Activated CD4-positive, alpha-beta T cell treated with anti-CD3 and anti-CD28 coated beads, Interleukin-2, amount 50 U/mL, for 48 hours (primary cell): Measurements from ENCODE around the gene CTNNA1.
A peak's percentile ranks its signal among the peaks of the same experiment; 100 is the strongest.
"Not testable (repeated sequence)": the region's sequence is repeated elsewhere in the genome, so short reads cannot be mapped to it uniquely, and the experiment has no call there.

Source experiments
- DNase-seq, 2 experiments: peaks; one replicate each; pipeline ENCODE4 v3.0.0-alpha.2; 2020

CTNNA1 gene, protein sequence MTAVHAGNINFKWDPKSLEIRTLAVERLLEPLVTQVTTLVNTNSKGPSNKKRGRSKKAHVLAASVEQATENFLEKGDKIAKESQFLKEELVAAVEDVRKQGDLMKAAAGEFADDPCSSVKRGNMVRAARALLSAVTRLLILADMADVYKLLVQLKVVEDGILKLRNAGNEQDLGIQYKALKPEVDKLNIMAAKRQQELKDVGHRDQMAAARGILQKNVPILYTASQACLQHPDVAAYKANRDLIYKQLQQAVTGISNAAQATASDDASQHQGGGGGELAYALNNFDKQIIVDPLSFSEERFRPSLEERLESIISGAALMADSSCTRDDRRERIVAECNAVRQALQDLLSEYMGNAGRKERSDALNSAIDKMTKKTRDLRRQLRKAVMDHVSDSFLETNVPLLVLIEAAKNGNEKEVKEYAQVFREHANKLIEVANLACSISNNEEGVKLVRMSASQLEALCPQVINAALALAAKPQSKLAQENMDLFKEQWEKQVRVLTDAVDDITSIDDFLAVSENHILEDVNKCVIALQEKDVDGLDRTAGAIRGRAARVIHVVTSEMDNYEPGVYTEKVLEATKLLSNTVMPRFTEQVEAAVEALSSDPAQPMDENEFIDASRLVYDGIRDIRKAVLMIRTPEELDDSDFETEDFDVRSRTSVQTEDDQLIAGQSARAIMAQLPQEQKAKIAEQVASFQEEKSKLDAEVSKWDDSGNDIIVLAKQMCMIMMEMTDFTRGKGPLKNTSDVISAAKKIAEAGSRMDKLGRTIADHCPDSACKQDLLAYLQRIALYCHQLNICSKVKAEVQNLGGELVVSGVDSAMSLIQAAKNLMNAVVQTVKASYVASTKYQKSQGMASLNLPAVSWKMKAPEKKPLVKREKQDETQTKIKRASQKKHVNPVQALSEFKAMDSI

DNA sequence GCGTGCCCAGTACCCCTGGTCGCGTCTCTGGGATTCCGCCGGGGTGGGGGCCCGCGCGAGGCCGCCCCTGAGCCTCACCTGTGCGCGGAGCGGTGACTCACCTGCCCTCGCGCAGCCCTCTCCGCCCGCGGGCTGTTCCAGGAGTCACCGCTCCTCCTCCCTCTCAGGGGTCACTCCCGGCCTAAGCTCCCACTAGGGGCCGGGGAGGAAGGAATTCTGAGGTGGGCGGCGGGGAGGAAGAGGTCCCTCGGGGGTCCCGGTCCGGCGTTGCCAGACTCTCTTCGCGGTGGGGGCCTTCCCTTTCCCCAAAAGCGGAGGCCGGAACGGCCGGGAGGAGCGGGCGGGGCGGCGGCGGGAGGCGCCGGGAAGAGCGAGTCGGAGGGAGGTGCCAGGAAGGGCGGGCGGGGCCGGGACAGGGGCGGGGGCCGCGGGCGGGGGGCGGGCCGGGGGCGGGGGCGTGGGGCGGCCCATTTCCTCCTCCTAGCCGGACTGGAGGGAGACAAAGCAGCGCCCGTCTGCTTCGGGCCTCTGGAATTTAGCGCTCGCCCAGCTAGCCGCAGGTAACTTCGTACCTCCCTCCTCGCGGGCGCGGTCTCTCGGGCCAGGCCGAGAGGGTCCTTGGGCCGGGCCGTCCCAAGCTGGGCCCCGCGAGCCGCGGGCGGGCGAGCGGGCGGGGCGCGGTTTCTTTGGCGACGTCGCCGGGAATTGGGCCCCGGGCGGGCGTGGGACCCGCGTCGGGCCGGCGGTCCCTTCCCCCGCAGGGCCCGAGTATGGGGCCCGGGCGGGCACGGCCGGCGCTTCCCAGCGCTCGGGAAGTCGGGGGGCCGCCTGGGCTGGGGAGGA lies at the start of gene CTNNA1:
Gene CTNNA1, plus strand, starts transcription at position 475 of the 843 bp plus-strand sequence. CDS start 28,500 bp downstream, outside the sequence.
- DNase-seq = peak; percentile 64 to 65

DNA sequence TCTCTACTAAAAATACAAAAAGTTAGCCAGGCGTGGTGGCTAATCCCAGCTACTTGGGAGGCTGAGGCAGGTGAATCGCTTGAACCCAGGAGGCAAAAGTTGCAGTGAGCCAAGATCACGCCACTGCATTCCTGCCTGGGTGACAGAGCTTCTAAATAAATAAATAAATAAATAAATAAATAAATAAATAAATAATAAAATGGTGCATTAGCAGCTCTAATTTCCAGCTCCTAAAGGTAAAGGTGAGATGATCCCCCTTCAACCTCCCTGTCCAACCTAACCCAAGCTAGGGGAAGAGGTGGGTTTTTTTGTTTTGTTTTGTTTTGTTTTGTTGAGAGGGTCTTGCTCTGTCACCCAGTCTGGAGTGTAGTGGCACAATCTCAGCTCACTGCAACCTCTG lies 49.4 kb upstream of the CTNNA1 start:
- DNase-seq = not testable (repeated sequence)

- no peak for DNase-seq
Measured at GRCh38 chr5:138705007-138705406, 48.2 kb upstream of the CTNNA1 start.

GRCh38 chr5:138705567-138705966 lies 47.7 kb upstream of the CTNNA1 start:
- no peak for DNase-seq

DNA sequence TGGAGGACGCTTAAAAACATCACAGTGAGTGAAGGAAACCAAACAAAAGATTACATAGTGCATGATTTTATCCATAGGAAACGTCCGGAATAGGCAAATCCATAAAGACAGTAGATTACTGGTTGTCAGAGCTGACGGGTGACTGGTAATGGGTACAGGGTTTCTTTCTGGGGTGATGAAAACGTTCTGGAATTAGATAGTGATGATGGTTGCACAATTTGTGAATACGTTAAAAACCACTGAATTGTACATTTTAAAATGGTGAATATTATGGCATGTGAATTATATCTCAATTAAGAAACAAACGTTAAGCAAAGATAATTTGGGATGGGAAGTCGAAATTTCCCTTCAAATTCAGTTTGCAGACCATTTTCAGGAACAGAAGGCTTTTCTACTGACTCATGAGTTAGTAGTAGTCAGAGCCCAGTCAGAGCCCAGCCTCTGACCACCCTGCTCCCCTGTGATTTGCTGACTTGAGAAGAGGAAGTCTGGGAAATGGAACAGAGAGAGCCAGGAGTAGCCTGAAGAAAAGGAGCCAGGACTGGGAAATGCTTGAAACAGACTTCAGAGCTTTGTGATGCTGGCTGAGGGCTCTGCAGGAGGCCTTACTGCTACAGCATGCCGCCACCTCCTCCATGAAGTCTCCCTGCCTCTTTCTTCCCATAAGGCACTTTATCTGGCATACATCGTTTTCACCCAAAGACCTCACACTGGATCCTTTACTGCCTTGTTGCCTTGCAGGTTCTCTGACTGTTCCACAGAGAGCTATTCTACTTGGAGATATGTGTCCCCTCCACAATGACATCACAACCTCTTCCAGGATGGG lies 46.4 kb upstream of the CTNNA1 start:
- DNase-seq = no peak

- DNase-seq = no peak
Measured at GRCh38 chr5:138708791-138709190, 44.4 kb upstream of the CTNNA1 start.

DNA sequence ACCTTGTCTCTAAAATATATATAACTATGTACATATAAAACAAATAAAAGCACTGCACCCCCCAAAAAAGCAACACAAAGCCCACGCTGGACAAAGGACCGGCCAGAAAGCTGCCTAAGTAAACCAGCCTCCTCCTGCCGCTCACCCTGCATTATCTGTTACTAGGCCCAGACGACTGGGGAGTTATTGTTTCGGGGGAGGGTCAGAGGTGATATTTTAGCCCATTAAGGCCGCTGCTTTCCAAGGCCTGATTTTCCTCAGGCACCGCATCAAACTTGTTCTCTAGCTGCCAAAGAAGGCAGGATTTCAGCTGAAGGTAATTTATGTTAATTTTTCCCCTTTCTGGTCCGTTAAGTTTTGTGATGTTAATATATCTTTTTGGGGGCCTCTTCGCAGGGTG lies 44.0 kb upstream of the CTNNA1 start:
- DNase-seq = no peak

GRCh38 chr5:138711087-138711486 lies 42.1 kb upstream of the CTNNA1 start:
- no peak for DNase-seq

- DNase-seq = no peak
Measured at GRCh38 chr5:138711811-138712210, 41.4 kb upstream of the CTNNA1 start.

DNA sequence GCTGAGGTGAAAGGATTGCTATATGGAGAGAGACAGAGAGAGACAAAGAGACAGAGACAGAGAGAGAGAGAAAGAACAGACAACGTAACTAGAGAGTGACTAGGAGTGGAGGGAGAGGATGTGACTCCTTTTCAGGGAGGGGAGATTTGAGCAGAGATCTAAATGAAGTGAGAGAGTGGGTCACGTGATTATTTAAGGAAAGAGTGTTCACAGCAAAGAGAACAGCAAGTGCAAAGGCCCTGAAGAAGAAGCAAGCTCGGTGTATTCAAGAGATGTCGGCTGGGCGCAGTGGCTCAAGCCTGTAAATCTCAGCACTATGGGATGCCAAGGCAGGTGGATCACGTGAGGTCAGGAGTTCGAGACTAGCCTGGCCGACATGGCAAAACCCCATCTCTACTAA lies 40.9 kb upstream of the CTNNA1 start:
- DNase-seq = no peak

DNA sequence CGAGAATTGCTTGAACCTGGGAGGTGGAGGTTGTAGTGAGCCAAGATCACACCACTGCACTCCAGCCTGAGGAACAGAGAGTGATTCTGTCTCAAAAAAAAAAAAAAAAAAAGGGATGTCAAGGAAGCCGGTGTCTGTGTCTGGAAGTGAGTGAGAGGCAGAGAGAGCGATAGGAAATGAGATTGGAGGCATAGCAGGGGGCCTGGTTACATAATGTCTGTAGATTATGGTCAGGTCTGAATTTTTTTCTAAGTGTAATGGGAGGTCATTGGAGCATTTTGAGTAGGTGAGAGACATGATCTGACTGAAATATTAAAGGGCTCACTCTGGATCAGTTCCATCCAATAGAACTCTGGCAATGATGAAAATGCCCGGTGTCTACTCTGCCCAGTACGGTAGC lies 40.4 kb upstream of the CTNNA1 start:
- no peak for DNase-seq

GRCh38 chr5:138713247-138713646 lies 40.0 kb upstream of the CTNNA1 start:
- no peak for DNase-seq

GRCh38 chr5:138714694-138715093 lies 38.5 kb upstream of the CTNNA1 start:
- no peak for DNase-seq

DNA sequence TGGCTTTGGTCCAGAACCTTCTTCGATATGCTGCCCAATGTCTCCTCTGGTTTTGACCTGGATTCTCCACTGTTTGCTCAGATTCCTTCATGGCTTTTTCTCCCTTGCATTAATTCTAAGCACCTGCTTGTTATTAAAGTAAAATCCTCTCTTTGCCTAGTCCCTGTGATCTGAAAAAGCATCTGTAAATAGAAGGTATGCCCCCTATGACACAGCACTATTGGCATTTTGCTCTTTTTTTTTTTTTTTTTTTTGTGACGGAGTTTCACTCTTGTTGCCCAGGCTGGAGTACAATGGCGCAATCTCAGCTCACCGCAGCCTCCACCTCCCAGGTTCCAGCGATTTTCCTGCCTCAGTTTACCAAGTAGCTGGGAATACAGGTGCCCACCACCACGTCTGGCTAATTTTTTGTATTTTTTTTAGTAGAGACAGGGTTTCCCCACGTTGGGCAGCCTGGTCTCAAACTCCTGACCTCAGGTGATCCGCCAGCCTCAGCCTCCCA lies 37.2 kb upstream of the CTNNA1 start:
- DNase-seq = not testable (repeated sequence)

GRCh38 chr5:138716456-138716924 lies 36.7 kb upstream of the CTNNA1 start:
- DNase-seq = no peak

GRCh38 chr5:138717399-138717798 lies 35.8 kb upstream of the CTNNA1 start:
- DNase-seq = no peak

DNA sequence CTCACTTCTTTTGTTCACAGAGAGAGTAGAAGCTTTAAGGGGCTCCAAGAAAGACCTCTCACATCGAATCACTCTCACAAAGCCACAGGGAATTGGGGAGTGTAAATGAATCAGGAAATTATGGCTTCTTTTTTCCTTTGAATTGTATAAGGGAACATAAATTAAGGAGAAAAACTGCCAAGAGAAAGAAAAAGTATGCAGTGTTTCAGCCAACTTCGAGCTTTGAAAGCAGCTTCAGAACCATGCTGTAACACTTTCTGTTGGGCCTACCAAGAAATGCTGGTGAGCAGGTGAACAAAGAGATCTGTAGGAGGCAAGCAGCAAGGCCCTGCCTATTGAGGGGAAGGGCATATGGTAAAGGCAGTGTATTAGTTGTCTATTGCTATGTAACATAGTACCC lies 33.4 kb upstream of the CTNNA1 start:
- no peak for DNase-seq

DNA sequence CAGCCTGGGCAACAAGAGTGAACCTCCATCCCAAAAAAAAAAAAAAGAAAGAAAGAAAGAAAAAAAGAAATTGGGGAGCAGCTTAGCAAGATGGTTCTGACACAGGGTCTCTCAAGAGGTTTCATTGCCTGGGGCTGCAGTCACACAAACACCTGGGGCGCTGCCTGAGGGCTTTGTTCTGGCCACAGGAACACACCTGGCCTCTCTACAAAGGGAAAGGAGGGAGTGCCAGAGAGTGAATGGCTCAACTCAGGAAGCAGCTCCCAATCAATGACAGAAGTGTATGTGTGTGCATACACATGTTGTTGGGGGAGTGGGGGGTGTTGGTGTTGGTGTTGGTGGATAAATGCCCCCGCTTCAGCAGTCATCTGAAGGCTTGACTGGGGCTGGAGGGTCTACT lies 32.4 kb upstream of the CTNNA1 start:
- no peak for DNase-seq

DNA sequence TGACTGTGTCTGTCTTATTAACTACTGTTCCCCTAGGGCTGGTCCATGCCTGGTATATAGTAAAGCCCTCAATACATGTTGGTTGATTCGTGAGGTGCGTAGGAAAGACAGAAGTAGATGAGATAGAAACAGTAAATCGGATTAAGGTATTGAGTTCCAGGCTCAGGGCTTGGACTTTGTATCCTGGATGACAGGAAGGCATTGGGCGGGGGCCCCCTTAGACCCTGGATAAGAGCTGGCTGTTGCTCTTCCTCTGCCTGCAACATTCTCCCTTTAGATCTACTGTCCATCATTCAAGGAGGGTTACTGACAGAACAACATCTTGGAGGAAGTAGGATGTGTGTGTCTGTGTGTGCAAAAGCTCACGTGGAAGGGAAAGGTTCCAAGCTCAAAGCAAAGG lies 31.2 kb upstream of the CTNNA1 start:
- DNase-seq = no peak

GRCh38 chr5:138722544-138723177 lies 30.6 kb upstream of the CTNNA1 start:
- no peak for DNase-seq

GRCh38 chr5:138724470-138725146 lies 28.6 kb upstream of the CTNNA1 start:
- DNase-seq = no peak
